ENCODE measurements around the gene NMD3.

GRCh38 chr3:161212906-161213305 lies 8.2 kb upstream of the NMD3 start:
- no peak for TF ChIP-seq POLR2A (IDR thresholded peaks at IDR 0.05)
- TF ChIP-seq CTCF (IDR thresholded peaks at IDR 0.05 in 8 of 11, conservative IDR thresholded peaks at IDR 0.05 in 3 of 11), result no peak
- no peak for TF ChIP-seq POLR2AphosphoS5 (IDR thresholded peaks at IDR 0.05)
